ENCODE measurements around the gene CDC42EP4.

The CDC42EP4 gene

DNA sequence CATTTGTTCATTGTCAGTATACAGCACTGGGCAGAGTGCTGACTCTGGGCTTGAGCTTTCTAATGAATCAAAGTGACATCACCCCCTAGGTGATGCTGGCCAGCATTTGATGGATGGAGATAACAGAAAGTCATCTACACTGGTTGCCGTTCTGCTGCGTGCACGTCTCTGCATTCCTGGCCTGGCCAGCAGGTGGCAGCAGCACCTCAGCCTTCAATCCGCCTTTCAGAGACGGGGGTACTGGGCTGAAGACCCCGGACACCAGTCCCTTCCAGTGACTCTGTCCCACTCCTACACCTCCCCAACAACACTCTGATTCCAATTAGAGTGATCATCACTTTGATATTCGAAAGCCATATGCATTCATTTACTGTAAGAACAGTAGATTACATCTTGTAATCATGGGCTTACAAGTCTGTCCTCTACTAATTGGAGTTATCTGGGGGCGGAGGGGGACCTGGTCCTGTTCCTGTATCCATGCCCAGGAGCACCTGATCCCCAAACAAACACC lies 56.1 kb downstream of the CDC42EP4 start:
- peak in 1 of 2 experiments; percentile 35 for DNase-seq (ENCODE audit: low read depth in 2 of 2)

- DNase-seq (ENCODE audit: low read depth in 2 of 2) = no peak
Observed at GRCh38 chr17:73251871-73252270, 59.9 kb downstream of the CDC42EP4 start.

DNA sequence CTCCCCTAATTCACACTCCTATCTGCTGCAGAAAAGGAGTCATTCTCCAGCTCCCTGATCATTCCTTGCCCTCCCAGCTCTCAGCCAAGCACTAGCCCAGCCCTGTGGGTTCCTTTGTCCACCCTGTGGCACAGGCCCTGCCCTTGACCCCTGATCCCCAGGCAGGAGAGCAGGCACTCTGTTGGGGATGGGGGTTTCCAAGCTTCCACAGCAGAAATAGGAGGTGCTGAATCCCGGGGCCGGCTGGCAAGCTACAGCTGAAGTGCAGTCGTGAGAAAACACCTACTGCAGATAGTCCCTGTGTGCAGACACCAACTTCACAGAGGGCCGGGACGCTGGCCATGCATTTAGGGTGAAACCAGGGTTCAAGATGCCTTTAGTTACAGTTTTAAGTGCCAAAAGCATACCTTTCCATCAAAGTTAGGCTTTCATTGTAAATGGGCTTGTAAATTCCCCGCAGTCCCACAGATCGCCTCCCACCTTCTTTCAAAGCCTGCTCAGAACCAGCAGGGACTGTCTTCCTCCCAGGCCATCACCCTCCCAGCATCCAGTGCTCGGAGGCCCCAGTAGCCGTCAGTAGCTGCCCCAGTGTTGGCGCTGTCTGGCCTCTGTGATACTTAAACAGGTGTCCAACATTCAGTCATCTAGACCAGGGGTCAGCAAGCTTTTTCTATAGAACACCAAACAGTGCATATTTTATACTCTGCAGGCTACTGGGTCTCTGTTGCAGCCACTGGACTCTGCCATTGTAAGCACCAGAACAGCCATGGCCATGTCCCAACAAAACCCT lies 60.8 kb downstream of the CDC42EP4 start:
- no peak for DNase-seq (ENCODE audit: low read depth in 2 of 2)

- DNase-seq (ENCODE audit: low read depth in 2 of 2) = no peak
Observed at GRCh38 chr17:73249700-73250099, 62.1 kb downstream of the CDC42EP4 start.

DNA sequence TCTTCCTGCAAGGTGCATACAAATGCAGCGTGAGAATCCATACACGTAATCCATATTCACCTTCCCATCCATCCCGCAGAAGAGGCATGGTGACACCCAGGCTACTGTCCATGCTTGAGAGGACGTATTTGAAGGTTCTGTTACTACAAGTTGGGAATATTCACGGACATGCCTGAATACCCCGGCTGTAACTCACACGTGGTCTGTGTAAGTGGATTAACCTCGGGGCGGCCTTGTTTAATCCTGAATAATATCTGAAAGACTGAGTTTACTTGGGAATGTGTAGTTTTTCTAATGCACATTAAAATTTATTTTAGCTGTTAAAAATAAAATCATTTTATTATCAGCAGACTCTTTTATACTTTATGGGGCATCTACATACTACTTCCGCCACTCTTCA lies 63.3 kb downstream of the CDC42EP4 start:
- DNase-seq (ENCODE audit: low read depth in 2 of 2) = no peak

DNA sequence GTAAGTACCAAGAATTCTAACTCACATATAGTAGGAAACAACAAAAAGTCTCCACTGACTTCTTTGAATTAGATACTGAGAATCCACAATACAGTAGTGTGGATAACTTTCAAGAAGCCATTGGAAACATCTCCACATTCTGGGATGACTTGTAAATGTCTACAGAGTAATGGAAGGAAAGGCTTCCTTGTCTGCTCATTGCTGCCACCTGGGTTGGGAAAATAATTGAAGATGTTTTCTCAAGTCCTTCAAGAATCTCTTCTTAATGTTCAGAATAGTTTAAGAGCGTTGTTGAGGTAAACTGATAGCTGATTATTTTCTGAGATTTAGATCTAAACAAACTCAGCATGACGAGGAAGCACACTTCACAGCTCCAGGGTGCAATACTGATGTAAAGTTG lies 64.1 kb downstream of the CDC42EP4 start:
- DNase-seq (ENCODE audit: low read depth in 2 of 2) = no peak

- no peak for DNase-seq (ENCODE audit: low read depth in 2 of 2)
Observed at GRCh38 chr17:73240561-73240960, 71.2 kb downstream of the CDC42EP4 start.

DNA sequence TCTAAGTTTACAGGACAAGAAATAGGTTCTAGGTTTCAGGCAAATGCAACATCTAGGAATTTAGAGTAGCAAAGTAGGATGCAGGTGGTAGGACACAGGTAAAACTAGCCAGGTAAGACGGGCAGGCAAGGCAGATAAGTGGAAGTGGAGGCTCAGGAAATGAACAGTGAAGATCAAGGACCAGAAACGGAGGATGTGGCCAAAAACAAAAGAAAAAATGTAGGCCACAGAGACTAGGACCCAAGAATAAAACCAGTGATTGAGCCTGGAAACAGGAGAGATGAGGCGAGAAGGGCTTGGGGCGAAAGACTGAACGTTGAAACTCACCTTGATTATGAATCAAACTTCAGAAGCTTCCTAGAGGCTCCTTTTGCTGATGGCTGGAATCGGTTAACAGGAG lies 74.1 kb downstream of the CDC42EP4 start:
- DNase-seq (ENCODE audit: low read depth in 2 of 2) = no peak

GRCh38 chr17:73234736-73235135 lies 77.1 kb downstream of the CDC42EP4 start:
- DNase-seq (ENCODE audit: low read depth in 2 of 2) = no peak

All from stimulated activated CD4-positive, alpha-beta T cell treated with anti-CD3 and anti-CD28 coated beads, Interleukin-12 subunit alpha, Interleukin-12 subunit beta, amount 100 ng/mL, for 24 hours (primary cell).